Muscle layer of duodenum (tissue), 2 donors: ENCODE results near the gene PIP4K2C.

Experiments
- H3K27ac ChIP-seq: one replicate; pipeline ENCODE4 v1.7.0; 2013; ENCODE audit warnings: mild to moderate bottlenecking, low read length
- H3K27me3 ChIP-seq: one replicate; pipeline ENCODE4 v1.7.0; 2013; ENCODE audit warnings: low read depth, mild to moderate bottlenecking, control low read depth, low read length
- H3K36me3 ChIP-seq, 2 donors: one replicate each; pipeline ENCODE4 v1.7.0; 2013; ENCODE audit warnings: low read length in 2 of 2, control low read depth in 1 of 2, mild to moderate bottlenecking in 1 of 2; ENCODE audit not compliant: insufficient read depth in 2 of 2, control insufficient read depth in 1 of 2
- H3K4me1 ChIP-seq, 2 donors: one replicate each; pipeline ENCODE4 v1.7.0; 2013; ENCODE audit warnings: low read length in 2 of 2, mild to moderate bottlenecking in 2 of 2, control low read depth in 1 of 2, moderate library complexity in 1 of 2; ENCODE audit not compliant: insufficient read depth in 2 of 2, control insufficient read depth in 1 of 2
- H3K4me3 ChIP-seq, 2 donors: one replicate each; pipeline ENCODE4 v1.7.0; 2013; ENCODE audit warnings: low read length in 2 of 2, low read depth in 1 of 2, mild to moderate bottlenecking in 1 of 2
- H3K9me3 ChIP-seq, 2 donors: one replicate each; pipeline ENCODE4 v1.7.0; 2013; ENCODE audit warnings: low read length in 2 of 2, control low read depth in 1 of 2, mild to moderate bottlenecking in 1 of 2; ENCODE audit not compliant: control insufficient read depth in 1 of 2
- donor health status: healthy.

PIP4K2C gene

DNA sequence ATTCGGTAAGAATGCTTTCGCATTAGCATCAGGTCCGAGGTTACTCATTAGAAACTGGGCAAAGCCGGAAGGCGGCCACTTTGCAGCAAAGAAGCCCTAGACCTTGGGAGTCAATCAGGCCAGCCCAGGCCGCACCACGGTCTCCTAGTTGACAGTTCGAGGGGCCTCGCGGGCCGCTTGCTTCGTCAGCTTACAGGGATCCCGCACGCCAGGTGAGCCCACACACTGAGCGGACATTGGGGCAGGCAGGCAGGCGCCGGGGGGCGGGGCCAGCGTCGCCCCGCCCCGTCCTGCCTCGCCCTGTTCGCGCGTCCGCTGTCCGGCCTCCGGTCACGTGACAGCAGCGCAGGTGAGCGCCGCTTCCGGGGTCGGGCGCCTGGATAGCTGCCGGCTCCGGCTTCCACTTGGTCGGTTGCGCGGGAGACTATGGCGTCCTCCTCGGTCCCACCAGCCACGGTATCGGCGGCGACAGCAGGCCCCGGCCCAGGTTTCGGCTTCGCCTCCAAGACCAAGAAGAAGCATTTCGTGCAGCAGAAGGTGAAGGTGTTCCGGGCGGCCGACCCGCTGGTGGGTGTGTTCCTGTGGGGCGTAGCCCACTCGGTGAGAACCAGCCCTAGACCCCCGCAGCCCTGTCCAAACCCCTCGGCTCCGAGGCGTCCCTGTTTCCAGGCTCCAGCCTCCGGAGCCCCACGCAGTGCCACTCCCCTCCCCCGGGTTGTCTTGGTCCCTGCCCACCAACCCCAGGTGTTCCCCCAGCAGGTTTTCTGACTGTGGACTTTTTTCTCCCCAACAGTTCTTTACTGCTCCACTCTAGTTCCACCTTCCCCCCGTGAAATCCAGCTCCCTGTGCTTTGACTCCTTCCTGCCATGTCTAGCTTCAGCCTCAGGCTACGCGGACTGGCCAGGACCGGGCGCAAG lies at the start of gene PIP4K2C:
Gene PIP4K2C (plus strand): TSS at position 329 of the 918 bp plus-strand sequence. CDS start 98 bp downstream, at position 427.
- Histone ChIP-seq H3K36me3 (peaks cover 4 to 8% of the 10 kb centered on the region in 2 donors), H3K4me1 (peaks cover 9 to 18% of the 10 kb centered on the region in 2 donors), H3K27me3 (no peaks in the 10 kb centered on the region), H3K9me3 (no peaks in the 10 kb centered on the region), H3K27ac (peak within 1 kb of the TSS; percentile 51), H3K4me3 (peak within 1 kb of the TSS; percentile 88 to 94)

DNA sequence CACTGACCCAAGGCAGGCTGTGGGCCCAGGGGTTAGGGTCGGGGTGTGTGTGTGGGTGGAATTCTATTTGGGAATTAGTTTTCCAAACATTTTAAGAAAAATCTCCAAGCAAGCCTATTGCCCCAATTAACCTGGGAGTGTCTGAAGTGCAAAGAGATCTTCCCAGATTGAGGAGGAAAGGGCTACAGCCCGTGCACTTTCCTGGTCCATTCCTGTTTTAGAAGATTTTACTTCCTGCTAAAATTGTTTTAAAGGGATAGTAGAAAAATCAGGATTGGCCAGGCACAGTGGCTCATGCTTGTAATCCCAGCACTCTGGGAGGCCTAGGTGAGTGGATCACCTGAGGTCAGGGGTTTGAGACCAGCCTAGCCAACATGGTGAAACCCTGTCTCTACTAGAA lies 49.3 kb upstream of the PIP4K2C start:
- Histone ChIP-seq H3K27ac (no peak overlapping the region), H3K36me3 (peaks cover 16 to 22% of the 10 kb centered on the region in 2 donors), H3K4me3 (no peak overlapping the region), H3K27me3 (no peaks in the 10 kb centered on the region), H3K9me3 (no peaks in the 10 kb centered on the region), H3K4me1 (peaks cover 7 to 21% of the 10 kb centered on the region in 2 donors)

DNA sequence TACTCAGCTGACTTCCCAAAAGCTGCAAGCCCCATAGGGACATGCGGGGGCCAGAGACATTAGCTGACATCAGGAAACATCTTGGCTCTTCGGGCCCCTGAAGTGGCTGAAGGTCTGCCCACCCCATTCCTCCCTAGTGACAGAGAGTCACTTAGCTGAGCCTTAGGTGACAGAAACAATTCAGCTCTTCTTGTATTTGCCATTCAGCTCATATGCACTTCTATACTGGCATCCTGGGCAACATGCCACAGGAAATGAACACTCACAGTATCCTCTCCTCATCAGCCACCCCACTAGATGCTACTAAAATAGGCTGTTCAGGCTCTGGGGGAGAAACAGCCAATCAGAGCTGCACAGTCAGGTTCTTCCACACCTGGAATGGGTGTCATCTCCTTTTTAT lies 47.4 kb upstream of the PIP4K2C start:
- Histone ChIP-seq H3K9me3 (no peaks in the 10 kb centered on the region), H3K27ac (no peak overlapping the region), H3K4me1 (peaks cover 7 to 25% of the 10 kb centered on the region in 2 donors), H3K36me3 (peaks cover 7 to 15% of the 10 kb centered on the region in 2 donors), H3K4me3 (no peak overlapping the region), H3K27me3 (peaks cover 8% of the 10 kb centered on the region)

DNA sequence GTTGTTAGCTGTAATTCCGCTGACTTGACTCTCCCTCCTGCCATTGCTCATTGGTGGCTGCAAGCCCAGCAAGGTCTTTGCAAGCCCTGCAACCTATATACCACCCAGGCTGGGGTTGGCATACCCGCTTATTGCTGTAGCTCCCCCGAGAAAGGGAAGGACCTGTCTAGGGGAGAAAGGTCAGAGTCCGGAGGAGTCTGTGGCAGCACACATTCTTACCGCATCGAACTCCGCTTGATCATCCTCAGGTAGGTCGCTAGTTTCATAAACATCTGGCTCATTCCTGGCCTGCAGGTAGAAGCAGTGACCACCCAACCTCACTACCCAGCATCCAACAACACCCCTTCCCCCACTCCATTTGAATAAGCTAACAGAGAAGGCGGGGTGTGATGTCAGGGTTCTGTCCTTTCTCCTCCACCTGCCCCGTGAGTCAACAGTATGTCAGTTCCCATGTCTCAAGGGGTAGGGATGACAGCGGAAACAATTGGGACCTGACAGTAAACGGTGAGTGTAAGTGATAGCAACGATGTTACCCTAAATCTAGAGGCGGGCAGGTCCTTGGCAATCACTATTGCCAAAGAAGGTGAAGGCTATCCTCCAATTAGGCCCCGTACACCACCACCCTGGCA lies 45.1 kb upstream of the PIP4K2C start:
- peaks cover 7 to 38% of the 10 kb centered on the region in 2 donors for H3K4me1 ChIP-seq

DNA sequence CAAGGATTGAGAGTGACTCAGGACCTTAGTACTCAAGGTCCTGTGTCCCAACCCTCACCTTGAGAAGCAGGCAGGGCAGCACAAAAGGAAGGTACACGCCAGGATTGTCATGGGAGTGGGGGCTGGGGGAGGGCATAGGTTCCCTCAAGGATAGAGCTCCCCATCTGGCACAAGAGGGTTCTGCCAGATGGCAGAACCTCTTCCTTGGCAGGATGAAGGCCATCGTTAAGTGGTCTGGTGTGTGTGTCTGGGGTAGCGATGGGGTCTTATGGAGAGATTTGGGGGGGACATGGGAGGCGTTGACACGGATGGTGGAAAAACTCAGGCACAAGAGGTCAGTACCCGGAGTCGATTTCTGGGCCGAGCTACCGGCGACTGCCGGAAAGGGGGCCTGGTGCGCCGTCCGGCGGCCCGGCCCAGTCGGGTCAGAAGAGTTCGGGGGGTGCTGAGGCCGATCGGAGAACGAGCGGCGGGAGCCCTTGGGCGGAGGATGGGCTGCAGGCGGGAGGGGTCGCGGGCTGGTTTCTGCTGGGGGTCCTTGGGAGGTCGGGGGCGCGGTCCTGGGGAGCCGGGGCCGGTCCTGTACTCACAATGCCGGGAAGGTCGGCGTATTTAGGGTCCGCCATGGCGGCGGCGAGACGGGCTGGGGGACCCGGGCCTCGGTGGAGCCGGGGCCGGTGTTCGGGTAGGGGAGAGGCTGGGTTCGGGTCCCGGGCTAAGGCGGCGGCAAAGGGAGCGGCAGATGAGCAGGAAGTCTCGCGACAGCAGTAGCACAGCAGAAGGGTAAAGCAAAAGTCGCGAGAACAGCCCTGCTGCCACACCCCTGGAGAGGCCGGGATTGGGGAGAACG lies 44.3 kb upstream of the PIP4K2C start, which contains the start of gene DCTN2:
Gene DCTN2 (minus strand): TSS at position 755 of the 850 bp plus-strand sequence. CDS start 129 bp downstream, at position 626.
- H3K4me3 ChIP-seq = peak within 1 kb of the TSS; percentile 85 to 94
- peaks cover 17% of the 10 kb centered on the region for H3K27me3 ChIP-seq
- H3K4me1 ChIP-seq = peaks cover 7 to 35% of the 10 kb centered on the region in 2 donors
- H3K27ac ChIP-seq = peak within 1 kb of the TSS; percentile 89
- H3K36me3 ChIP-seq = peaks cover 0 to 2% of the 10 kb centered on the region in 2 donors
- no peaks in the 10 kb centered on the region for H3K9me3 ChIP-seq

More for the DNA sequence above, 45.1 kb upstream of the PIP4K2C start:
- Histone ChIP-seq H3K27ac (peak overlapping the region; percentile 89), H3K4me3 (peak overlapping the region; percentile 85 to 94), H3K9me3 (no peaks in the 10 kb centered on the region), H3K36me3 (peaks cover 0 to 5% of the 10 kb centered on the region in 2 donors), H3K27me3 (peaks cover 17% of the 10 kb centered on the region)

DNA sequence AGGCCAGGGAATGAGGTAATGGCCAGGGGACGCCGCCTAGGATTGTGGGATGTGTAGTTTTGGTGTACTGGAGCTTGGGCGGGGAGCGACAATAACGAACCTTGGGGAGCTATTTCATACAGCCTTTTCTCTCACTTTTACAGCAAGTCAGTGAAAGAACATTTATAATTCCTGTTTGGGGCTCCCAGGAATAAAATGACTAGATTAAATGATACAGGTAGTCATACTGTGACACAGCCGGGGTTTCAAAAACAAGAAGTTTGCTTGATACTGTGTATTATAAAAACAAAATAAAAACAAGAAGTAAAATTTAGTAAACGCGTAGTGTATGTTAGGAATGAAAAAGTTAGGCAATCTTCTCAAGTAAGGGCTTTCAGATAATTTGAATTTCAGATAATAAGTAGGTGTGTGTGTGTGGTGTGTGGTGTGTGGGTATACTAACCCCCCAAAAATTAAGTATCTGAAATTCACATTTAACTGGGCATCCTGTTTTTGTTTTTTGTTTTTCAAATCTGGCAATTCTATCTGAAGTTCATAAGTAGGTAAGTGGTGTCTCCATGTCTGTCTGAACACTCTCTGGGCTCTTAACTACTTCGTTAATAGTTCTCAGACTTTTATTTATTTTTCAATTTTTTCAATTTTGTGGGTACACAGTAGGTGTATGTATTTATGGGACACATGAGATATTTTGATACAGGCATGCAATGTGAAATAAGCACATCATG lies 43.5 kb upstream of the PIP4K2C start:
- Histone ChIP-seq H3K9me3 (no peaks in the 10 kb centered on the region), H3K4me1 (peaks cover 7 to 35% of the 10 kb centered on the region in 2 donors), H3K36me3 (no peaks in the 10 kb centered on the region), H3K27ac (peak overlapping the region; percentile 89), H3K27me3 (peaks cover 17% of the 10 kb centered on the region), H3K4me3 (peak overlapping the region; percentile 85 to 94)

DNA sequence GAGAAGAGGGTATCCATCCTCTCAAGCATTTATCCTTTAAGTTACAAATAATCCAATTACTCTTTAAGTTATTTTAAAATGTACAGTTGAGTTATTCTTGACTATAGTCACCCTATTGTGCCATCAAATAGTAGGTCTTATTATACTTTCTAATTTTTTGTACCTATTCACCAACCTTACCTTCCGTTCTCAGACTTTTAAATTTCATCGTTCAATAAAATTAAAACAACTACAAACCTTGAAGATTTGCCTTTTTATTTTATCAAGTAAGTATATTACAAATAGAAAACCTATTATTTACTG lies 43.0 kb upstream of the PIP4K2C start:
- H3K27me3 ChIP-seq = peaks cover 17% of the 10 kb centered on the region
- no peaks in the 10 kb centered on the region for H3K36me3 ChIP-seq
- peaks cover 7 to 35% of the 10 kb centered on the region in 2 donors for H3K4me1 ChIP-seq
- H3K4me3 ChIP-seq = no peak overlapping the region
- no peak overlapping the region for H3K27ac ChIP-seq
- H3K9me3 ChIP-seq = no peaks in the 10 kb centered on the region

DNA sequence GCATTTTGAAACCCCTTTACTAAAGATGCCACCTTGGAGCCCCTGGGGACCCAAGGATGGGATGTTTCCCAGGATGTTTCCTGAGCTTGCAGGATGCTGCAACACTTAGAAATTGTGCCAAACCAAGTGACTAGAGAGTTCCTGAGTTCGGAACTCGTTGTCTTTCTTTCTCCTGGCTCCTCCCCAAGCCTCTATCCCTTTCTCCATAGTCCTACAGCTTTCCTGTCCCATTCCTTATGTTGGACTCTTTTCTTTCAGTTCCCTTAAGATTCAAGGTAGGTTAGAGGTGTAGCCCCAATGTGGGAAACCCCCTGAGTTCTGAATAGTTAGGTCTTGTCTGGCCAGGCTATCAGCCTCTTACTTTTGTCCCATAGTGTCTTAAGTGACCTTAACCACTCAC lies 42.5 kb upstream of the PIP4K2C start:
- no peak overlapping the region for H3K4me3 ChIP-seq
- H3K36me3 ChIP-seq = no peaks in the 10 kb centered on the region
- peaks cover 17% of the 10 kb centered on the region for H3K27me3 ChIP-seq
- H3K9me3 ChIP-seq = no peaks in the 10 kb centered on the region
- peaks cover 7 to 35% of the 10 kb centered on the region in 2 donors for H3K4me1 ChIP-seq
- no peak overlapping the region for H3K27ac ChIP-seq

DNA sequence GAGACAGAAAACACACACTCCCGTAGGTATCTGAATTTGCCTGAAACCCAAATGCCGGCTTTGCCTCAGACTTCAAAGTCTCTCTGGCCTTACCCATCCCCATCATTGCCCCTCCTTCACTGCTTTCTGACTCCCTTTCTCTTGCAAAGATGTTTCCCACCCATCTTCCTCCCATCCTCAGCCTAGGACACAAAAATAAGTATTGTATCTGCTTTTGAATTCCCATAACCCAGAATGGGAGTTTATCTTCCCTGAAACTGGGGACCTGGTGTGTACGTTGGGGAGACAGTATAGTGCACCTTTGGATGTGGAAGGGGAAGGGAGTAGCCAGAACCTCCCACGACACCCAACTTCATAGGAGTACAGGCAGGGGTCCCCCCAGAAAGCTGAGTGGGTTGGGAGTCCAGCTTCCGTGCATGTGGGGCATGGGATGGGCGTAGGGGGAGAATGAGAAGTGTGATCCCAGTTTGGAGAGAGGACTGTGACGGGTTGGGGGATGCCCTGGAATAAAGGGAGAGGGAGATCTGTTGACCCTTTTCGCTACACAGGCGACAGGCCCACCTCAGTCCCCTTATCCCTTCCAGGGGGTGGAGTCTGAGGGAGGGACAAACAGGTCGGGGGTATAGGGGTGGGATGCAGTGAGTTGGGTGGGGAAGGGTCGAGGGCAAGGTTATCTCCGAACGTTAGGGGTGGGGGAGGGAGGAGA lies 41.6 kb upstream of the PIP4K2C start:
- no peaks in the 10 kb centered on the region for H3K36me3 ChIP-seq
- peaks cover 17% of the 10 kb centered on the region for H3K27me3 ChIP-seq
- H3K27ac ChIP-seq = no peak overlapping the region
- H3K4me1 ChIP-seq = peaks cover 7 to 35% of the 10 kb centered on the region in 2 donors
- H3K9me3 ChIP-seq = no peaks in the 10 kb centered on the region
- peak overlapping the region in 1 of 2 donors; percentile 70 for H3K4me3 ChIP-seq
